Cardiac fibroblast (primary cell): ENCODE measurements around the gene SEMA4C.
A peak's percentile ranks its signal among the peaks of the same experiment; 100 is the strongest.

Experiments used
- DNase-seq, 2 donors: peaks; one replicate each; pipeline versions ENCODE4 v3.0.0 to v3.0.0-alpha.2; 2010; ENCODE audit warnings: low read depth in 2 of 2
- H3K4me3 ChIP-seq, 2 donors: replicated peaks in 1 of 2; 1 replicate in 1 of 2; 2 replicates in 1 of 2; pipeline ENCODE4 v1.5.1; 2011; ENCODE audit warnings: low read depth in 2 of 2, low read length in 2 of 2, mild to moderate bottlenecking in 2 of 2, moderate library complexity in 1 of 2
- TF ChIP-seq, protein P1 (sequence below): IDR thresholded peaks from one replicate; pipeline ENCODE4 v1.5.1; 2011; ENCODE audit warnings: low read depth, mild to moderate bottlenecking, low read length, inconsistent platforms

The SEMA4C gene

DNA sequence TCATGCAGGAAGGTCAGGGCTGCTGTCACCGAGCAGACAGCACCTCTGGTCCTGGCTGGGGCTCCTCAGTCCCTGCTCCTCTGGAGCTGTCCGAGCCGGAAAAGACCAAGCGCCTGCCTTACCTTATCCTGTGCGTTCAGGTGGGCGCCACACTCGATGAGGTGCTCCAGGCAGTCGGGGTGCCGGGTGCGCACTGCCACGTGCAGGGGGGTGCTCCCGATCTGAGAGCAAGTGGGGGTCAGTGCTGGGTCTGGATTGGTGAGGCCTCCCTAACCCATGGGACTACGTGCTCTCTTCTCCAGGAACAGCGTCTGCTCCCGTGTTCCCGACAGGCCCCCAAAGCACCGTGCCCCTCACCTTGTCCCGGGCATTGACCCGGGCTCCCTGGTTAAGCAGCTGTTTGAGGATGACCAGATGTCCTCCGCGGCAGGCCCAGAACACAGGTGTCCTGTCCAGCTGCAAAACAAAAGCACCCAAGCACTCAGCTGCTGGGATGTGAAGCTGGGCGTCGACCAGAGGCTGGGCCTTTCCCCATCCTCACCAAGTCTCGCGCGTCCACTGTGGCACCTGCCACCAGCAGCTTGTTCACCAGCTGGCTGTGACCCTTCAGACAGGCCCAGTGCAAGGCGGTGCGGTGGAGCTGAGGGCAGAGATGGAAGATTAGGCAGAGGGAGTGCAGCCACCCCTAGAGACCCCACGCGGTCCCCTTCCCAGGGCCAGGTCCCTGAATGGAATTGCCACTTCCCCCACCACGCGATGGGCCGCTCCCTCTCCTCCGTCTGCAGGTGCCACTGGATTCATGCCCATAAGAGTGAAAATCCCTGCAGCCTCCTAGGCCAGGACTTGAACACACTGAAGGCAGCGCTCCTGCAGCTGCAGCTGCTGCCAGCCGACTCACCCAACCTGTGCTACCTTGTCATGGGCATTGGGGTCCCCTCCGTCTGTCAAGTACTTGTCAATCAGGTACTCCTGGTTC, 29.7 kb downstream of the SEMA4C start:
- TF ChIP-seq, protein P1, sequence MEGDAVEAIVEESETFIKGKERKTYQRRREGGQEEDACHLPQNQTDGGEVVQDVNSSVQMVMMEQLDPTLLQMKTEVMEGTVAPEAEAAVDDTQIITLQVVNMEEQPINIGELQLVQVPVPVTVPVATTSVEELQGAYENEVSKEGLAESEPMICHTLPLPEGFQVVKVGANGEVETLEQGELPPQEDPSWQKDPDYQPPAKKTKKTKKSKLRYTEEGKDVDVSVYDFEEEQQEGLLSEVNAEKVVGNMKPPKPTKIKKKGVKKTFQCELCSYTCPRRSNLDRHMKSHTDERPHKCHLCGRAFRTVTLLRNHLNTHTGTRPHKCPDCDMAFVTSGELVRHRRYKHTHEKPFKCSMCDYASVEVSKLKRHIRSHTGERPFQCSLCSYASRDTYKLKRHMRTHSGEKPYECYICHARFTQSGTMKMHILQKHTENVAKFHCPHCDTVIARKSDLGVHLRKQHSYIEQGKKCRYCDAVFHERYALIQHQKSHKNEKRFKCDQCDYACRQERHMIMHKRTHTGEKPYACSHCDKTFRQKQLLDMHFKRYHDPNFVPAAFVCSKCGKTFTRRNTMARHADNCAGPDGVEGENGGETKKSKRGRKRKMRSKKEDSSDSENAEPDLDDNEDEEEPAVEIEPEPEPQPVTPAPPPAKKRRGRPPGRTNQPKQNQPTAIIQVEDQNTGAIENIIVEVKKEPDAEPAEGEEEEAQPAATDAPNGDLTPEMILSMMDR, result no peak
- no peak for DNase-seq
- no peak overlapping the region for H3K4me3 ChIP-seq

DNA sequence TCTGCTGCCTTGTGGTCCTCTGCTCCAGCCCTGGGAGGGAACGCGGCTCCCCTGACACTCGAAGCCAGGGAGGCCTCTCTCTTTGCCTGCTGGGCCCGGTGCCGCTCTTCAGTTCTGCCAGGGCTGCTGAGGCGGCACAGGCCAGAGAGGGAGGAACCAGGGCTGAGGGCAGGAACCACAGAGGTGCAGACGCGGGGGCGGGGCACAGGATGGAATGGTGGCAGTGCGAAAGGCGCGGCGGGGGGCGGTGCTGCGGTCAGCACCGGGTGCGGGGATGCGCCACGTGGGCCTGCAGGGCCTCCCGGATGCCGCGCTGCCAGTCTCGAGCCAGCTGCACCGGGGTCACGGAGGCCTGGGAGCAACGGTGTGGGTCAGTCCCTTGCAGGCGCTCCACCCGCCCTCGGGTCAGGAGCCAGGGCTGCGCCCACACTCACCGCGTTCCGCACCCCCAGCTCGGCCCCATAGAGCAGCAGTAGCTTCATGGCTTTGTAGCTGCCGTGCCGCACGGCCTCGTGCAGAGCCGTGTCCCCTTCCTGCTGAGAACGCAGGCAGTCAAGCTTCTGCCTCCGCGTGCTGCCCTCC, 30.5 kb downstream of the SEMA4C start:
- DNase-seq, result no peak
- no peak overlapping the region for H3K4me3 ChIP-seq

DNA sequence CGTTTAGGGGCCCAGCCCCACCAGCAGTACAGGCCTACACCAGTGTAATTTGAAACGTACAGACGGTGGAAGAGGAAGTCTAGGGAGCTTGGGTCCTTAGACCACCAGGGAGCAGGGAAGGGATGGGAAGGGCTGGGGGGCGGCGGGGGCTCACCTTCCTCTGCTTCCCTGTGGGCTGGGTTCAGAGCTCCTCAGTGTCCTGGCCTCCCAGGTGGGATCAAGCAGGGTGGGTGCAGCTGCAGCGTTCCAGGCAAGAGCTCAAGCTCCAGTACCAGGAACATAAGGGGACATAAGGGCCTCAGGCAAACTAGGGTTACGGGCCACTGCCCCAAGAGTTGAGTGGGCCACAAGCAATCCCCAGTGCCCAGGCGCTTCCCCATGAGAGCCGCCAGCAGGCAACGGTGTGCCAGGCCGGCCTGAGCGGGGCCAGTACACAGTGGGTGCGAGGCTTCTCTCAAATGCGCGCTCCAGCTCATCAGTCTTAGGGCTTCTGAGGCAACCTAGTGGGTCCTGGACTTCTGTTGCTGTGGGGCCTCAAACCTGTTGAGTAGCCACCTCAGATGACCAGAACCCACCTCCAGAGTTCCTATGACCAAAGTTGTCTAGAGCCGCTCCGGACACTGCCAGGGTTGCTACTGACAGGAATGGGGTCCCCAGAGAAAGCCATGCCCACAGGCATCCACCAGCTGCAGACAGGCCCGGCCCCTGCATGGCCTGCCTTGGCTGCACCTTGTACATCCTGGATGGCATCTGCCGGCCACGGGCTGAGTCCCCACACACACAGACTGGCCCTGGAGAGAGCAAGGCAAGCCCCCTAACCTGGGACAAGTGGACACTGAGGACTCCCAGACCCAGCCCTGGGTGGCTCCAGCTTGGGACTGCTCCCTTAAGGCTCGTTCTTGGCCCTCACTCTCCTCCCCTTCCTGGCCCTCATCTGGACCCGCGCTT, 31.3 kb downstream of the SEMA4C start:
- no peak for DNase-seq
- no peak overlapping the region for H3K4me3 ChIP-seq

More for the DNA sequence above, 30.5 kb downstream of the SEMA4C start:
- TF ChIP-seq, protein P1, result no peak

DNA sequence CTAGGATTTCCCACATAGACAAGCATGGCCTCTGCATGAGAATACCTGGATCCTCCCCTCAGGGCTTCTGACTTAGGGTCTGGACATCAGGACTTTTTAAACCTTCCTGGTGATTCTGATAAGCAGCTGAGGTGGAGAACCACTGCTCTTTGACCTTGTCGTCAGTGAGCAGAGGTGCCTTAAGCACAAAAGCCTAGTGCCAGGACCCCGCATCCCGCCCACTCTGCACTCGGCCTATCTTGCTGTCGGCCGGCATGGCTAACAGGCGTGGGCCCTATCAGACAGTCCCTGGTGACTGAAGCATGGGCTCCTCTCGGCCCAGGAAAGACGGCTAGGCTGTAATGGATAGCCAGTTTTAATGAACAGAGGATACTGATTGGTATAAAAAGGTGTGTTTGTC, 32.3 kb downstream of the SEMA4C start:
- TF ChIP-seq, protein P1, result no peak
- no peak for DNase-seq
- no peak overlapping the region for H3K4me3 ChIP-seq

More for the DNA sequence above, 31.3 kb downstream of the SEMA4C start:
- TF ChIP-seq, protein P1, result no peak

DNA sequence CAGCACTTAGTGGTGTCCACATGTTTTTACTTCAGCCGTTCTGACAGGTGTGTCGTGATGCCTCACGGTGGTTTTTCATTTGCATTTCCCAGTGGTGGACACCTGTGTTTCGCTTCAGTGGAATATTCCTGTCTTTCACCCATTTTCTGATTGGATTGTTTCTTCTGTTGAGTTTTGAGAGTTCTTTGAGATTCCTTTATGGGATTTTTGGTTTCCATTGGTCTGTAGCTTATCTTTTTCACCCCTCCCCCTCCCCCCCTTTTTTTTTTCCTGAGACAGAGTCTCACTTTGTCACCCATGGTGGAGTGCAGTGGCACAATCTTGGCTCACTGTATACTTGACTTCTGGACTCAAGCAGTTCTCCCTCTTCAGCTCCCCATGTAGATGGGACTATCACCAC, 34.0 kb downstream of the SEMA4C start:
- no peak overlapping the region for H3K4me3 ChIP-seq
- DNase-seq, result no peak
- TF ChIP-seq, protein P1, result no peak

DNA sequence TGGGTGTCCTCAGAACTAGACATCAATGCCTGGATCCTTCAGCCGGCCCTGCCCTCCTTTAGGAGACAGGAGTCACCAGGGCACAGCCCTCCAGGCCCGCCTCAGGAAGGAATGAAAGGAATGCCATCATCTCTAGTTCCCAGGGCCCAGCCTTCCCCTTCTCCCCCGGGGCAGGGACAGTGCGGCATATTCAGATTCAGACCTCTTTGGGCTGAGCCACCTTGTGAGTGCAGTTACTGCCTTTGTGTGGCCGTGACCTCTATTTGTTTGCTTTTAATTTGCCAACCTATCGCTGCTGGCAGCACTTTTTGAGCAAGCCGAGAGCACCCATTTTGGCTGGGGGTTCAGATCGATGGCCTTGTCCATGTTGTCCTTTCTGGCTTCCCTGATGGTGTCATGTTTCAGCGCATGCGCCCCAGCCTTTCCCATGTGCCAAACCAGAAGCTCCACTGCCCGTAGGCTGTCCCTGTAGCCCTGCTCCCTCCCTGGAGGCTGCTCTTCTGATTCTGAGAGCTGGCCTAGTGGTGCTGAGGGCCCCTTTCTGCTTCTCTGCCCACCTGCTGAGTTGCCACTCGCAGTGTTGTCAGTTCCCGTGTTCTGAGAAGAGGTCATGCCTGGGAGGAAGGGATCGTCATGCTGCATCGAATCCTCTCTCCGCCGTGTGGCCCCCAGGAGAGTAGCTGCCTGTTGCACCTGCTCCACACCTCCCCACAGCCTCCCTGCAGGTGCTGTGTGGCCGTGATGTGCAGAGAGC, 36.9 kb downstream of the SEMA4C start:
- TF ChIP-seq, protein P1, result no peak
- peak; percentile 52 to 64 for DNase-seq
- H3K4me3 ChIP-seq, result no peak overlapping the region
